B cell (primary cell): Measurements from ENCODE around the gene GALR3. TPM values are rescaled to one million over a fixed set of nuclear protein-coding genes. Genes with fewer than 3 reads are reported as not detected.

Experiments used
- ATAC-seq: fragments of 200-7000 bp; cut with Tn5 transposase; one replicate; pipeline ENCODE4 v1.10.0; 2021; ENCODE audit warnings: low read depth, mild to moderate bottlenecking, moderate number of reproducible peaks, moderate library complexity
- CTCF ChIA-PET: fragments of 350-600 bp; sonication (Branson Sonifier 250); formaldehyde crosslinking; loops from one replicate; lab custom pipeline; 2021; ENCODE audit warnings: antibody characterized with exemption, inconsistent platforms; lab: Charles Lee
- POLR2A ChIA-PET: fragments of 350-600 bp; sonication (Branson Sonifier 250); formaldehyde crosslinking; loops from one replicate; lab custom pipeline; 2021; ENCODE audit warnings: antibody characterized with exemption; lab: Charles Lee
- DNase-seq: peaks from one replicate; pipeline ENCODE4 v3.0.0; 2013
- H2AFZ ChIP-seq: 2 replicates; pipeline ENCODE4 v1.6.1; 2012; ENCODE audit warnings: mild to moderate bottlenecking, low read depth, low read length; ENCODE audit not compliant: insufficient read depth, poor library complexity, severe bottlenecking
- H3K27ac ChIP-seq, 2 donors: 1 replicate in 1 of 2; 2 replicates in 1 of 2; pipeline ENCODE4 v1.5.1; 2012 to 2013; ENCODE audit warnings: low read length in 2 of 2, mild to moderate bottlenecking in 2 of 2, moderate library complexity in 1 of 2
- H3K27me3 ChIP-seq, 4 experiments: fragments of 200-600 bp in 1 of 4; sonication (generic) in 1 of 4; replicated peaks in 1 of 4; 1 replicate in 2 of 4; 2 replicates in 2 of 4; pipeline versions ENCODE4 v1.6.1 to v1.7.0; 2013 to 2016; ENCODE audit warnings: low read length in 3 of 4, mild to moderate bottlenecking in 2 of 4, mixed read lengths in 1 of 4, moderate library complexity in 1 of 4; ENCODE audit not compliant: insufficient read depth in 4 of 4, control insufficient read depth in 3 of 4; ENCODE audit errors: control extremely low read depth in 1 of 4
- H3K36me3 ChIP-seq, 2 experiments: replicated peaks in 1 of 2; 1 replicate in 1 of 2; 2 replicates in 1 of 2; pipeline versions ENCODE4 v1.6.1 to v1.7.1; 2013; ENCODE audit warnings: low read length in 1 of 2; ENCODE audit not compliant: insufficient read depth in 2 of 2, control insufficient read depth in 1 of 2; ENCODE audit errors: control extremely low read depth in 1 of 2, extremely low read depth in 1 of 2
- H3K4me1 ChIP-seq, 2 donors: fragments of 200-600 bp in 1 of 2; sonication (generic) in 1 of 2; 1 replicate in 1 of 2; 2 replicates in 1 of 2; pipeline versions ENCODE4 v1.5.1 to v1.6.1; 2013 to 2017; ENCODE audit warnings: low read length in 2 of 2; ENCODE audit not compliant: control insufficient read depth in 2 of 2, insufficient read depth in 2 of 2
- H3K4me2 ChIP-seq: replicated peaks from 2 replicates; pipeline ENCODE3; 2012; ENCODE audit warnings: mild to moderate bottlenecking, low read depth, low read length; ENCODE audit not compliant: poor library complexity, severe bottlenecking
- H3K4me3 ChIP-seq, 5 experiments: fragments of 200-600 bp in 1 of 5; sonication (generic) in 1 of 5; 1 replicate in 3 of 5; 2 replicates in 2 of 5; pipeline versions ENCODE4 v1.5.1 to v1.7.0; 2011 to 2016; ENCODE audit warnings: low read length in 4 of 5, mild to moderate bottlenecking in 4 of 5, low read depth in 2 of 5, control low read depth in 1 of 5, moderate library complexity in 1 of 5; ENCODE audit not compliant: insufficient read depth in 1 of 5; ENCODE audit errors: control extremely low read depth in 1 of 5, extremely low read depth in 1 of 5
- H3K79me2 ChIP-seq: fragments of 200-600 bp; sonication (generic); one replicate; pipeline ENCODE4 v1.6.0; 2016; ENCODE audit warnings: low read length; ENCODE audit not compliant: control insufficient read depth, insufficient read depth
- H3K9ac ChIP-seq: fragments of 200-600 bp; sonication (generic); 2 replicates; pipeline ENCODE4 v1.6.1; 2017; ENCODE audit warnings: mild to moderate bottlenecking, low read length, moderate library complexity
- H3K9me3 ChIP-seq, 3 donors: one replicate each; pipeline versions ENCODE4 v1.6.1 to v1.7.1; 2013; ENCODE audit warnings: low read length in 2 of 3; ENCODE audit not compliant: control insufficient read depth in 2 of 3, insufficient read depth in 1 of 3; ENCODE audit errors: control extremely low read depth in 1 of 3
- H4K20me1 ChIP-seq: 2 replicates; pipeline ENCODE4 v1.6.0; 2012; ENCODE audit warnings: mild to moderate bottlenecking, low read length; ENCODE audit not compliant: insufficient read depth, control insufficient read depth, poor library complexity, severe bottlenecking
- H3K27ac Mint-ChIP-seq: one replicate; pipeline ENCODE4 v1.8.0; 2021; ENCODE audit warnings: mixed read lengths
- H3K27me3 Mint-ChIP-seq: one replicate; pipeline ENCODE4 v1.8.0; 2021; ENCODE audit warnings: mixed read lengths
- H3K4me1 Mint-ChIP-seq: one replicate; pipeline ENCODE4 v1.8.0; 2021; ENCODE audit warnings: mixed read lengths
- H3K4me3 Mint-ChIP-seq: one replicate; pipeline ENCODE4 v1.8.0; 2021; ENCODE audit warnings: mixed read lengths
- H3K9me3 Mint-ChIP-seq: one replicate; pipeline ENCODE4 v1.8.0; 2022; ENCODE audit warnings: mixed read lengths; ENCODE audit not compliant: insufficient read depth
- EZH2 ChIP-seq: IDR thresholded peaks from 2 replicates; pipeline ENCODE4 v1.6.1; 2012; ENCODE audit warnings: borderline replicate concordance, low read depth, mild to moderate bottlenecking, moderate library complexity, low read length; ENCODE audit not compliant: insufficient read depth, poor library complexity, severe bottlenecking
- WGBS: methylation state at CpG from one replicate; pipeline ENCODE4 v1.1.5; 2013; ENCODE audit warnings: missing lambda C conversion rate; ENCODE audit not compliant: insufficient coverage; 5-methylcytosine and 5-hydroxymethylcytosine counted together
- intact Hi-C: fragments of 100-400 bp; cut with micrococcal nuclease; formaldehyde crosslinking; loops from one replicate; pipeline ENCODE4 v1.10.0; 2022
- polyA plus RNA-seq: library from polyadenylated mRNA; depleted of rRNA; stranded (reverse); fragments of >200 nt; gene quantifications from 2 replicates; pipeline ENCODE4 v1.2.3, GENCODE V29; 2012
- total RNA-seq, 2 donors: library from RNA; stranded (reverse); fragments of 120-200 nt in 1 of 2; gene quantifications; 1 replicate in 1 of 2; 2 replicates in 1 of 2; pipeline versions ENCODE4 v1.2.3 to v1.2.4, GENCODE V29; 2013 to 2022
- TF ChIP-seq, protein P1 (sequence below): fragments of 200-600 bp; IDR thresholded peaks from one replicate; pipeline ENCODE4 v1.8.0; 2022; ENCODE audit warnings: antibody characterized with exemption, mild to moderate bottlenecking

GALR3 gene
- total and polyA plus RNA-seq, 2 donors (not counting 1 experiment from before 2014, with no cell fraction given) = not detected

DNA sequence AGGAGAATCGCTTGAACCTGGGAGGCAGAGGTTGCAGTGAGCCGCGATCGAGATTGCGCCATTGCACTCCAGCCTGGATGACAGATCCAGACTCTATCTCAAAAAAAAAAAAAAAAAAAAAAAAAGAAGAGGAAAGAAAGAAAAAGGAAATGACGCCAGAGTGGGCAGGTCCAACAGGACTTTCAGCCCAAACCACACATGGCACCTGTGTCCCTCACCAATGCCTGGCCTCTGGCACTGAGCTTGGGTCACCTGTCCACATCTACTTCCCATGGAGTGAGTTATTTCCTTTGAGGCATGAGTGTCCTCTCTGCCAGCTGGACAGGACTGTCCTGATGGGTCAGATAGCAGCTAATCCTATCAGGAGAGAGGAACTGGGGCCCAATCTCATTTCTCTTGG lies 30.7 kb upstream of the GALR3 start:
- no peak overlapping the region for H3K9ac ChIP-seq
- Mint-ChIP-seq H3K4me3 (no peak overlapping the region), H3K27me3 (no peaks in the 10 kb centered on the region), H3K27ac (no peak overlapping the region), H3K9me3 (no peaks in the 10 kb centered on the region), H3K4me1 (no peaks in the 10 kb centered on the region)
- DNase-seq = no peak
- intact Hi-C loops = no loop called here
- no peak overlapping the region for H3K27ac ChIP-seq
- no CpG with 5 or more reads among the region's 6 CpGs for WGBS
- no peak overlapping the region for H3K4me3 ChIP-seq
- POLR2A ChIA-PET = interaction anchor here (0.7 kb wide), 1 partner anchor 159 kb away, joined by 8 read pairs; no protein-coding TSS in a partner anchor
- H3K79me2 ChIP-seq = no peaks in the 10 kb centered on the region
- ATAC-seq = no peak
- H2AFZ ChIP-seq = no peak overlapping the region
- TF ChIP-seq, protein P1, sequence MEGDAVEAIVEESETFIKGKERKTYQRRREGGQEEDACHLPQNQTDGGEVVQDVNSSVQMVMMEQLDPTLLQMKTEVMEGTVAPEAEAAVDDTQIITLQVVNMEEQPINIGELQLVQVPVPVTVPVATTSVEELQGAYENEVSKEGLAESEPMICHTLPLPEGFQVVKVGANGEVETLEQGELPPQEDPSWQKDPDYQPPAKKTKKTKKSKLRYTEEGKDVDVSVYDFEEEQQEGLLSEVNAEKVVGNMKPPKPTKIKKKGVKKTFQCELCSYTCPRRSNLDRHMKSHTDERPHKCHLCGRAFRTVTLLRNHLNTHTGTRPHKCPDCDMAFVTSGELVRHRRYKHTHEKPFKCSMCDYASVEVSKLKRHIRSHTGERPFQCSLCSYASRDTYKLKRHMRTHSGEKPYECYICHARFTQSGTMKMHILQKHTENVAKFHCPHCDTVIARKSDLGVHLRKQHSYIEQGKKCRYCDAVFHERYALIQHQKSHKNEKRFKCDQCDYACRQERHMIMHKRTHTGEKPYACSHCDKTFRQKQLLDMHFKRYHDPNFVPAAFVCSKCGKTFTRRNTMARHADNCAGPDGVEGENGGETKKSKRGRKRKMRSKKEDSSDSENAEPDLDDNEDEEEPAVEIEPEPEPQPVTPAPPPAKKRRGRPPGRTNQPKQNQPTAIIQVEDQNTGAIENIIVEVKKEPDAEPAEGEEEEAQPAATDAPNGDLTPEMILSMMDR = no peak
- TF ChIP-seq EZH2 = no peak
- no peaks in the 10 kb centered on the region for H3K36me3 ChIP-seq
- peaks cover 0 to 2% (median 0%) of the 10 kb centered on the region in 4 experiments for H3K27me3 ChIP-seq
- CTCF ChIA-PET = no interaction called here
- no peak overlapping the region for H3K4me2 ChIP-seq
- no peaks in the 10 kb centered on the region for H3K4me1 ChIP-seq
- no peaks in the 10 kb centered on the region for H3K9me3 ChIP-seq
- H4K20me1 ChIP-seq = no peaks in the 10 kb centered on the region

DNA sequence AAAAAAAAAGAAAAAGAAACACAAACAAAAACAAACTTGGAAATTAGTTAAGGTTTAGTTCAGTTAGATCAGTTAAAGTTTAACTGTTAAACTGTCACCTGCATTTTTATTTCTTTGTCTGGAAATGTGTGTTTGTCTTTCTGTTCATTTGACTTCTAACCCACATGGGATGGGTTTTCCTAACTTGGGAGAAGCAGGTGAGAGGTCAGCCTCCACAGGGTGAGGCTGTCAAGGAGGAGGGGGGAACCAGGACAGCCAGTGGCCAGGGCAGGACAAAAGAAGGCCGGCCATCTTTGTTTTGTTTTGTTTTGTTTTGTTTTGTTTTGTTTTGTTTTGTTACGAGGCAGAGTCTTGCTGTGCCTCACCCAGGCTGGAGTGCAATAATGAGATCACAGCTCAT lies 28.8 kb upstream of the GALR3 start:
- Histone ChIP-seq H3K9me3 (no peaks in the 10 kb centered on the region), H3K27ac (no peak overlapping the region), H3K4me3 (no peak overlapping the region), H3K27me3 (peaks cover 0 to 2% (median 0%) of the 10 kb centered on the region in 4 experiments), H3K79me2 (no peaks in the 10 kb centered on the region), H3K4me1 (no peaks in the 10 kb centered on the region), H3K36me3 (no peaks in the 10 kb centered on the region), H4K20me1 (no peaks in the 10 kb centered on the region), H2AFZ (no peak overlapping the region), H3K9ac (no peak overlapping the region), H3K4me2 (no peak overlapping the region)
- Mint-ChIP-seq H3K27me3 (peaks cover 4% of the 10 kb centered on the region), H3K4me1 (peaks cover 7% of the 10 kb centered on the region), H3K4me3 (no peak overlapping the region), H3K9me3 (no peaks in the 10 kb centered on the region), H3K27ac (no peak overlapping the region)
- DNase-seq (no peak), ATAC-seq (no peak)
- POLR2A ChIA-PET = no interaction called here
- WGBS = 80% methylated on average over 2 of the region's 2 CpGs
- no peak for TF ChIP-seq EZH2
- TF ChIP-seq, protein P1 = no peak
- CTCF ChIA-PET = no interaction called here
- intact Hi-C loops = no loop called here
